CD4-positive, alpha-beta T cell treated with Interleukin-6 for 4 hours (primary cell): ENCODE data around the gene MON2.
"Not testable (repeated sequence)": the region's sequence is repeated elsewhere in the genome, so short reads cannot be mapped to it uniquely, and the experiment has no call there.

Source experiments
- DNase-seq: peaks from one replicate; pipeline ENCODE4 v3.0.0-alpha.2; 2020; ENCODE audit warnings: mixed read lengths

Gene MON2

GRCh38 chr12:62471734-62472133 is 5.1 kb downstream of the MON2 start:
- DNase-seq = no peak

DNA sequence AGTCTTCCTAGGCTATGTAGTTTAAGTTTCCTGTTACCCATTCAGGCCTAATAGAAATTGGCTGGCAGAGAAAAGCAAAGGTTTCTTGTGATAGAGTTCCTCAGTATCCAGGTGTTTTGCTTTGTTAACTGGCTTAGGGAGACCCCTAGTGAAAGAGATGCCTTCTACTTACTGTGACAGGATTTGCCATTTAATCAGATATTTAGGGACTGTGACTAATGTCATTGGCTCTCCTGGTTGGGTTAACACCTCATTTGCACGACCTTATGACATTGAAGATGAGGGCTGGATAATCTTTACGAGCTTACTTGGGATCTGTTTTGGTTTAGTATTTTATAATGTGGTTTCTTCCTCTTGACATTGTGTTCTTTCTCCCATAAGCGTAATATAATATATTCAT is 5.8 kb downstream of the MON2 start:
- no peak for DNase-seq

DNA sequence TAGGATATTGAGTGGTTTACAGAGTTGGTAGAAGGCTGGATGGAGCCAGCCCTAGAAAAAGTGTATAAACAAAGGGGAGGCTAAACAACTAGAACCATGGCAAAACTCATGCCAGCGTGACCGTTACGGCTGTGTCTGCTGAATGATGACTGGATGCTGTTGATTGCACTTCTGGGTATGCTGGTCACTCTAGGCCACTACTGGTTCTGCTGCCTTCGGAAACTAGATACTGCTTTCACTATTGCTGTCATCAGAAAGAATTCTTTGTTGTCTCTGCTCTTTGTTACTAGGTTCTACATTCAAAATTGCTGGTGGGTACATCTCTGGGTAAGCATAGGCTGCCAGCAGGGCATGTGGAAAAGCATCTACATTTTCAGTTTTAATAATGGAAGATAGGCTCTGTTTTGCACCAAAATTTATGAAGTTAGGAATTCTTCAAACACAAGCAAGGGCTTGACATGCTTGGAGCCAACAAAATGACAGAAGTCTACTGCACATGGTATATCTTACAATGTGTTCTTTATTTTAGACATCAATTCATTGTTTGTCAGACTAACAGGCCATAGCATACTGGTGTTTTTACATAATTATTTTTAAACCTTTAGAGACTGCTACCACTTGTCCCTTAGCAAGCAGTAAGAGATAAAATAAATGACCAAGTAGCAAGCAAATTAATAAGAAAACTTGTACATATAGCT is 15.4 kb downstream of the MON2 start:
- no peak for DNase-seq

GRCh38 chr12:62482769-62483168 is 16.1 kb downstream of the MON2 start:
- DNase-seq = no peak

- no peak for DNase-seq
Observed at GRCh38 chr12:62484233-62484632, 17.6 kb downstream of the MON2 start.

DNA sequence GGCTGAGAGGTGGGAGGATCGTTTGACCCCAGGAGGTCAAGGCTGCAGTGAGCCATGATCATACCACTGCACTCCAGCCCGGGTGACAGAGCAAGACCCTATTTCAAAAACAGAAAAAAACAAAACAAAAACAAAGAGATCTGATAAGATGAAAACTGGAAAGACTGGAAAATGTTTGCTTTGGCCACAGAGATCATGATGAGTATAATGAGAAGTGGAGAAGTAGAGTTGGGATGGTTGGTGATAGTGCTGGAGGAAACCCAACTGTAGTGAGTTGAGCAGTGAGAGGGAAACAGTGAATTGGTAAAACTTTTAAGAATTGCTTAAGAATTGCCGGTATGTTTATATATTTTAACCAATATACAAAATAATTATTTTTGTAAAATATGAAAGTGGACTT is 39.2 kb downstream of the MON2 start:
- no peak for DNase-seq

DNA sequence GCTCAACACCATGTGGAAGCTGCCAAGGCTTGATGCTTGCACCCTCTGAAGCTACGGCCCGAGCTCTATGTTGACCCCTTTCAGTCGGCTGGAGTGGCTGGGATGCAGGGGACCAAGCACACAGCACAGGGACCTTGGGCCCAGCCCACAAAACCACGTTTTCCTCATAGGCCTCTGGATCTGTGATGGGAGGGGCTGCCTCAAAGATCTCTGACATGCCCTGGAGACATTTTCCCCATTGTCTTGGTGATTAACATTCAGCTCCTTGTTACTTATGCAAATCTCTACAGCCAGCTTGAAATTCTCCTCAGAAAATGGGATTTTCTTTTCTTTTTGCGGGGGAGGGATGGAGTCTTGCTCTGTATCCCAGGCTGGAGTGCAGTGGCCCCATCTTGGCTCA is 46.3 kb downstream of the MON2 start:
- no peak for DNase-seq

- DNase-seq = not testable (repeated sequence)
Observed at GRCh38 chr12:62514080-62514479, 47.5 kb downstream of the MON2 start.

DNA sequence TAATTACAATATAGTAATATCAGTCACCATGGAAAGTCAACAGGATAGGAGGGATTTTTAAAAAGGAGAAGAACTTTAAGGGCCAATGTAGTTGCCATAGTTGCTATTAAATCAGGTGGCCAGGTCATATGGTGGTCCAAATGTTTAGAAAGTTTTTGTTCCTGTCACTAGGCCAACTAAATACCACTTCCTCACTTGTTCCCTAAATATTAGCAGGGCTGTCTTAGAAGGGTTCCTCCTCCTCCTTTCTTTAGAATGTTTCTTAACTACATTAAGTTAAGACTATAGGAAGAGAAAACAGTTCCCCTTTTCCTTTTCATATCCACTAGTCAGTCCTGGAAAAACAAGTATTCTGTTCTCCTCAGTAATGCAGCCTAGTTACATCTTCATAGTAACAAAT is 50.3 kb downstream of the MON2 start:
- no peak for DNase-seq

DNA sequence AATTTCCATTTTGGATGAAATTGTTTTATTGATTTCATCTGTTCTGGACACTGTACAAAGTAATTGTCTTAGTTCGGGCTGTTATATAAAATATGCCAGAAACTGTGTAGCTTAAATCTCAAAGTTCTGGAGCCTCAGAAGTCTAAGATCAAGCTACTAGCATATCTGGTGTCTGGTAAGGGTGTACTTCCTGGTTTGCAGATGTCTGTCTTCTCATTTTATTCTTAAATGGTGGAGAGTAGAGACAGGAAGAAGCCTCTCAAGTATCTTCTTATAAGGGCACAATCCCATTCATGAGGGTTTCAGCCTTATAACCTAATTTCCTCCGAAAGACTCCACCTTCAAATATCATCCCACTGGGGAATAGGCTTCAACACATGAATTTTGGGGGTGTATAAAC is 51.3 kb downstream of the MON2 start:
- DNase-seq = no peak

GRCh38 chr12:62519043-62519442 is 52.4 kb downstream of the MON2 start:
- DNase-seq = no peak

DNA sequence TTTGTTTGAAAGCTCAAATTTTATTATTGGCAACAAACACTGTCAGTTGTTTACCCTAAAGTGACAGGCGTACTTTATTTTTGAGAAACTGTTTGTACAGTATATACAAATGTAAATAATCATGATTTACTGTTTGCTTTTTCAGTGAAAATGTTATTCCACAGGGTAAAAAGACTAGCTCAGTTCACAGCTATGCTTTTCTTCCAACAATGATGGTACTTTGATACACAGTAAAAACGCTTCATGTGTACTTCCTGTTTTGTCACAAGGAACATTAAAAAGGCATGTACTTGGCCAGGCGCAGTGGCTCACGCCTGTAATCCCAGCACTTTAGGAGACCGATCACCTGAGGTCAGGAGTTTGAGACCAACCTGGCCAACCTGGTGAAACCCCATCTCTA is 53.7 kb downstream of the MON2 start:
- no peak for DNase-seq

DNA sequence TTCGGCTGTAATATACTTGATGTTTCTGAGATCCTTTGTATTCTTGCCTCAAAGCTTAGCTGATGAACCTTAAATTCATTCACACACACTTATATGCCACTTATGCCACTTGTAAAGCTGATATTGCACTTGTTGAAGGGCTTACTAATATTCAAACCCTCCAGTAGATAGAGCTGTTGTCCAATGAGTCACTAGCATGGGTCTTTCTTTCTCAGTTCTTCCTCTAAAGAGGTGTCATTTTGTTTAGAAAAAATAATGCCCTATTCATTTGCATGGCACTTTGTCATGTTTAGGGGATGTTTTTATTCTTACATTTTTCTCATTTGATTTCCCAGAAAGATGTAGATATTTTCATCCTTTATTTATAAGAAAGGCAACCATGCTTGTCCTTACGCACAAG is 56.4 kb downstream of the MON2 start:
- no peak for DNase-seq

- DNase-seq = no peak
Observed at GRCh38 chr12:62523619-62524018, 57.0 kb downstream of the MON2 start.

DNA sequence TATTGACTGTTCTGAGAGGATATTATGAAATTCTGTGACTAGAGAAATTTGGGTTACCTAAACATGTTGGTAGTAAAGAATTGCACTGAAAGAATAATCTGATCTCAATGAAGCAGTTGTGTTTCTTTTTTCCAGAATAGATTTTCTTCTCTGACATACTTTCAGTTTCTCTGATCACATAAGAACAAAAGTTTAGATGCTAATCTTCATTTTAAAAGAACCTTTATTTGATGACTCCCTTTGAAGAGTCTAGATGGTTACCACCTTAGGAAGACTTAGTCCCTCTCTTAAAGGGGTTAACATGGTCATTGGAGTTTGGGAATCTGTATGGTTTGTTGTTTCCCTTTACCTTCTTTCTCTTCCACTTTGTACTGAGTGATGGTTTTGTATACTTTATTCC is 58.6 kb downstream of the MON2 start:
- no peak for DNase-seq

- no peak for DNase-seq
Observed at GRCh38 chr12:62530596-62530995, 64.0 kb downstream of the MON2 start.

DNA sequence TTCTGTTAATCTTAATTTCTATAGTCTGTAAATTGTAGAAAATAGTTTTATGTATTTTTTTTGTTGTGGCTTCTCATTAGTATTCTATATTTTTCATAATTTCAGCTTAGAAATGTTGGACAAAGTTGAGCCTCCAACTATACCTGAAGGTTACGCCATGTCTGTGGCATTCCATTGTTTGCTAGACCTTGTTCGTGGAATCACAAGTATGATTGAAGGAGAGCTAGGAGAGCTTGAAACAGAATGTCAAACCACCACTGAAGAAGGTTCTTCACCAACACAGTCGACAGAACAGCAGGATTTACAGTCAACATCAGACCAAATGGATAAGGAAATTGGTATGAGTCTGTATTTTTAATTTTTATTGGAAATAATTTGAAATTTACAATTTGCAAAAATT is 65.7 kb downstream of the MON2 start:
- no peak for DNase-seq

- no peak for DNase-seq
Observed at GRCh38 chr12:62533087-62533754, 66.6 kb downstream of the MON2 start.

GRCh38 chr12:62533755-62534107 is 67.1 kb downstream of the MON2 start:
- no peak for DNase-seq

DNA sequence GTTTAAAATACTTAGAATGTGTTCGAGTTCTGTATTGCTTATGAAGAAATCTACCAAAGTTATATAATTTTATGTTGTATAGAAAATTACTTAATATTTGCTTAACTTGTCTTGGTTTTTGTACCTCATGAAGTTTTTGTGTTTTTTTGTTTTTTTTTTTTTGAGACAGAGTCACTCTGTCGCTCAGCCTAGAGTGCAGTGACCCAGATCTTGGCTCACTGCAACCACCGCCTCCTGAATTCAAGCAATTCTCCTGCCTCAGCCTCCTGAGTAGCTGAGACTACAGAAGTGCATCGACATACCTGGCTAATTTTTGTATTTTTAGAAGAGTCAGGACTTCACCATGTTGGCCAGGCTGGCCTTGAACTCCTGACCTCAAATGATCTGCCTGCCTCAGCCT is 69.9 kb downstream of the MON2 start:
- no peak for DNase-seq

DNA sequence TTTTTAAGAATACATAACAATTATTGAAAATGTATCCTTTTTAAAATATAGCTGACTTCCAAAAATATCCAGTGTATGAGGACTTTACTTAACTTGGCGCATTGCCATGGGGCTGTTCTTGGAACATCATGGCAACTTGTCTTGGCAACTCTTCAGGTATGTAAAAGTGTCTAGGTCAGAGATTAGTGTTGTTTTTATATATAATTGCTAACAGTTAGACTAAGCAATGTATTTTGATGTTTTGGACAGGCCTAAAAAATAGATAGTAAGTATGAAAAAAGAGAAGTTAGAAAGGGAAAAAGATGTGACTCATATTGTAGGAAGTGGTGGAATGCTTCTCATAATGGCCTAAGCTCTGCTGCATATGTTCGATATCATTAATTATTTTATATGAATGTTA is 70.9 kb downstream of the MON2 start:
- no peak for DNase-seq

- no peak for DNase-seq
Observed at GRCh38 chr12:62540354-62540753, 73.7 kb downstream of the MON2 start.

GRCh38 chr12:62542814-62543213 is 76.2 kb downstream of the MON2 start:
- no peak for DNase-seq

GRCh38 chr12:62543324-62543723 is 76.7 kb downstream of the MON2 start:
- no peak for DNase-seq

DNA sequence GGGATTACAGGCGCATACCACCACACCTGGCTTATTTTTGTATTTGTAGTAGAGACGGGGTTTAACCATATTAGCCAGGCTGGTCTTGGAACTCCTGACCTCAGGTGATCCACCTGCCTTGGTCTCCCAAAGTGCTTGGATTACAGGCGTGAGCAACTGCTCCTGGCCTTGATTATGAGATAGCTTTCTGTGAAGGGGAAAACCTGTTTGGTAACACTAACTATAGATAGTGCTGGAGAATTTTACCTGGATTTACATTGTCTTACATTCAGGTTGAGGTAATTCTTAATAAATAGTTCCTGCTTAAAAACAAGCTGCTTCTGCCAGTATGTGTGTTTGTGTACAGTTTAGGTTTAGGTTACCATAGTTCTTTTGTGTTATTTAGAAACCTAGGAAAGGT is 77.1 kb downstream of the MON2 start:
- no peak for DNase-seq
